Activated naive CD4-positive, alpha-beta T cell treated with anti-CD3 and anti-CD28 coated beads, Interleukin-2, amount 50 U/mL, for 72 hours (primary cell): Measurements from ENCODE around the gene PTPRD. TPM values are rescaled to one million over a fixed set of nuclear protein-coding genes. Genes with fewer than 3 reads are reported as not detected.

Experiments used
- ATAC-seq, 2 donors: fragments of 150-1000 bp; cut with Tn5 transposase; 2 replicates each; pipeline ENCODE4 v1.10.0; 2021; ENCODE audit warnings: mild to moderate bottlenecking in 2 of 2, moderate library complexity in 2 of 2
- DNase-seq, 2 donors: peaks; one replicate each; pipeline ENCODE4 v3.0.0; 2021 to 2022; ENCODE audit warnings: low spot score in 2 of 2
- H3K27ac Mint-ChIP-seq, 2 donors: one replicate each; pipeline ENCODE4 v1.8.0; 2022; ENCODE audit warnings: mild to moderate bottlenecking in 2 of 2, mixed read lengths in 2 of 2
- H3K36me3 Mint-ChIP-seq, 2 donors: one replicate each; pipeline ENCODE4 v1.8.0; 2022; ENCODE audit warnings: mixed read lengths in 2 of 2
- H3K9me3 Mint-ChIP-seq, 2 donors: one replicate each; pipeline ENCODE4 v1.8.0; 2022; ENCODE audit warnings: mixed read lengths in 2 of 2
- total RNA-seq, 2 donors: library from RNA; stranded (reverse); gene quantifications; one replicate each; pipeline ENCODE4 v1.2.3, GENCODE V29; 2022

The PTPRD gene
- total RNA-seq, 2 donors from 2014 or later = not detected

DNA sequence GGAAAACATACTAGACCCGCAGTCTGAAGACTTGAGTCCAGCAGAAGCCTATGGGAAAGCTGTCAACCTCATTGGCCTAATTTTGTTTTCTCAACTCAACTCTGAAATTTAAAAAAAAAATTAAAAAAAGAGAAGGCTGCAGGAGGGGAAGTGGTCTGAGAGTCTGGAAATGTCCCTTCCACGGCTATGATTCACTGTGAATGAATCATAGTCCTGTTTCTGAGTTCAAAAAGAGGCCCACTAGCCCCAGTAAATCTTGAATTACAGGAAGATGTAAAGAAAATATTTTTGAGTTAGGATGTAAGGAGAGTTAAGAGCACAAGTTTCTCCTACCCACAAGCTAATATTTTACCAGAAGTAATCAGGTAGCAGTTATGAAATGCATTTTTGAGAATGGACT is 2247.8 kb downstream of the PTPRD start:
- no peaks in the 10 kb centered on the region for H3K36me3 Mint-ChIP-seq
- peak overlapping the region in 1 of 2 donors; percentile 9 for H3K27ac Mint-ChIP-seq
- H3K9me3 Mint-ChIP-seq = no peaks in the 10 kb centered on the region
- DNase-seq (no peak), ATAC-seq (peak; percentile 66 to 69)

DNA sequence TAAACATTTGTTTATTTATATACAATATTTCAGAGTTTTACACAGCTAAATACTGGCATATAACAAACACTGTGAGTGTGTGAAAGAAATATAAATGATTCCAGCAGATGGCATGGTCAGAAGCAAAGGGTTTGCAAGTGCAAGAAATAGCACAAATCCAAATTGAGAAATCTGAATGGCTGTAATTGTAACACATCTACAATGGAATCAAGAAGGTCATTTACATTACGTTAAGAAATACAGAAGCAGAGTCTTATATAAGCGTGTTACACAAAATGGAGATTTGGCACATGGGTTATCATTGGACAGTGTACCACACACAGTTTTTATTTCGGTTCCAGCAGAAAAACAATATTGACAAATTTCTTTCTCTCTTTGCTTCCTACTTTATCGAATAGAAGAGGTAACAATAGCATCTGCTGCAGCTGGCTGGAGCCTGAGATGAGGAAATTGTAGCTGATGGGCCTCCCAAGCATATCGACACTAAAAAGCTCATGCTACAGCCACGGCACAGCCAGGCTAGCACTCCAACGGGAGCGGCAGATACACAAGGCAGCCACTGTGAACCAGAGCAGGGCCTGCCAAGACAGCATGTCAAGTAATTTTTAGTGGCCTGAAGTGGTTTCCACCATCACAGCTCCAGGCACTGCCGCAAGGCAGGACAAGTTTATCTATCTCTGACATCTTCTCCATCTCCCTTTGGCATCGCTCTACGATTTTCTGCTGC is 2248.6 kb downstream of the PTPRD start:
- no peak for ATAC-seq
- no peak for DNase-seq
- H3K9me3 Mint-ChIP-seq = no peaks in the 10 kb centered on the region
- no peak overlapping the region for H3K27ac Mint-ChIP-seq
- no peaks in the 10 kb centered on the region for H3K36me3 Mint-ChIP-seq

DNA sequence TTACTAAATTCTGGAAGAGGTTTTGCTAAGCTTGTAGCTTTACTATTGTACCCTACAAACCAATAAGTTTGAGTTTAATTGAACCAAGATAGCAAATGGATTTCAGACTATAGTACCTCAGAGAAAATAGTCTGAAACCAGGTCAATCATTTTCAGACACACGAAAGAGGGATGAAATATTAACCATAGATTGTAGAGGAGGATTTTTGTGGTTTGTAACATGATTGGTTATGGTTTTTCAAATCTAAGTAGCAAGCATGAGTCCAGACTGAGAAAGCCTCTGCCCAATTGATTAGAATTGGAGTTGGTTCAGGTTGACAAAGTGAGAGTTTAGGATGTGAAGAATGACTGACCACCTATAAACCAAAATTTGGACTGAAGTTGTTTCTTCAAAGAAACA is 2250.6 kb downstream of the PTPRD start:
- Mint-ChIP-seq H3K9me3 (no peaks in the 10 kb centered on the region), H3K27ac (no peak overlapping the region), H3K36me3 (no peaks in the 10 kb centered on the region)
- no peak for DNase-seq
- ATAC-seq = no peak

DNA sequence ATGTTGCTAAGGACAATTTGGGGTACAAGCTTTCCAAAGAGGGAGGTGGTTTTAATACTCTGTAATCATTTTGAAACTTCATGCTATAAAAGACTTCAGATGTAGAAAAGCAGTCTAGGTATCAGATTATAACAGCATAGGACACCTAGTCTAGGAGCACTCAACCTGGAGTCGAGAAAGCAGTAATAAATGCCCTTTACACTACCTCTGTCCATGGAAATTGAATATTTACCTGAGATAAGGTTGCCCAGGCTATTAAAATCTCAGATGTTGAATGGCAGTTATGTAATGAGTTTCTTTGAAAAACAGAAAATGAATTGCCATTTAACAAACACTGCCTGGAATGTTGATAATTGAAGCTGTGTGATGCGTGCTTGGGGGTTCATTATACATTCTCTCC is 2251.4 kb downstream of the PTPRD start:
- DNase-seq (no peak), ATAC-seq (no peak)
- Mint-ChIP-seq H3K9me3 (no peaks in the 10 kb centered on the region), H3K27ac (no peak overlapping the region), H3K36me3 (no peaks in the 10 kb centered on the region)

DNA sequence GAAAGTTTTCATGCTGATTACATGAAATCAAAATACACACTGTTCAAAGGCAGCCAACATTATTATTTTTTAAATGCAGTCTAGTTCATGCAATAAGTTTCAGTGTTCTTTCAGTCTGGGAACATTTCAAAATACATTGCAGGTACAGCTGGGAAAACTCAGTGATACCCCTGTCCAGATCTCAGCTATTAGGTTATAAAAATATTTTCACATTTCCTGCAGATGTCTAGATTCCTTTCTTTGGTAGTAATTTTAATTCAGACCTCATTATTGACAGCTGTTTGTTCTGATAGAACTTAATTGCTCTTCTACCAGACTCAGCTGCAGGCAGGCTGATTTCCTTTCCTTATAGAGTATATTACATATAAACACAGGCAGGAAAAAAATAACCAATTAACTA is 2256.4 kb downstream of the PTPRD start:
- H3K9me3 Mint-ChIP-seq = no peaks in the 10 kb centered on the region
- DNase-seq (no peak), ATAC-seq (no peak)
- H3K36me3 Mint-ChIP-seq = no peaks in the 10 kb centered on the region
- no peak overlapping the region for H3K27ac Mint-ChIP-seq

DNA sequence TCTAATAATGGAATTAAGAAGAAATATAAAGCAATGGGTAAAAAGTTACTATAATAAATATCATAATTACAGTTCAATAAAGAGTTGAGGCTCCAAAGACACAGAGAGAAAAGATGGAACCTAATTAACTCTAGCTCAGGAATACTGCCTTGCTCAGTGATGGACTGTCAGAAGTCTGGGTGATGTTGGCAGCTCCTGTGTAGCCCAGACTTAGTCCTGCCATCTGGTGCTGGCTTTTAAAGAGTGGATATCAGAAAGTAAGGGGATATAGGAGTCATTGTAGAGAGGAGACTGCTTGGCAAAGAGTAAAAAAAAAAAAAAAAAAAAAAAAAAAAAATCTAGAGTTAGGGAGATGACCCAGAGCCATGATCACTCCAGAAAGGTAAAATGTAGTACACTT is 2261.4 kb downstream of the PTPRD start:
- Mint-ChIP-seq H3K9me3 (no peaks in the 10 kb centered on the region), H3K36me3 (no peaks in the 10 kb centered on the region), H3K27ac (no peak overlapping the region)
- ATAC-seq = no peak
- no peak for DNase-seq

DNA sequence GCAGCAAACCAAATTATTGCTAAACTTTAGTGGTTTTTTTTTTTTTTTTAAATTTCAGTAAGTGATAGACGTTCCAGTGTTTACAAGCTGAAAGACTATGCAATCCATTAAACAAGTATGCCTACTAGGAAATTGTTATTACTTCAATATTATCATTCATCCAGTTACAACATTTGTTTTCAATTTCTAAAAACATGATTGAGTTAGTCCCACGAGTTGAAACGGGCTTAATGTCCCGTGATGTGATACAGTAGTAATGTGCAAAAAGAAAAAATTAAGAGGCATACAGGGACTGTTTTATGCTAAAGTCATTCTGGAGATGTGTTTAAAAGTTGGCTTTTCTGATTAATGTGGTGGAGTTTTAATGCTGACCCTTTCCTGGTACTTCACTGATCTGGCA is 2262.9 kb downstream of the PTPRD start:
- no peaks in the 10 kb centered on the region for H3K36me3 Mint-ChIP-seq
- DNase-seq (no peak), ATAC-seq (no peak)
- no peaks in the 10 kb centered on the region for H3K9me3 Mint-ChIP-seq
- H3K27ac Mint-ChIP-seq = no peak overlapping the region

DNA sequence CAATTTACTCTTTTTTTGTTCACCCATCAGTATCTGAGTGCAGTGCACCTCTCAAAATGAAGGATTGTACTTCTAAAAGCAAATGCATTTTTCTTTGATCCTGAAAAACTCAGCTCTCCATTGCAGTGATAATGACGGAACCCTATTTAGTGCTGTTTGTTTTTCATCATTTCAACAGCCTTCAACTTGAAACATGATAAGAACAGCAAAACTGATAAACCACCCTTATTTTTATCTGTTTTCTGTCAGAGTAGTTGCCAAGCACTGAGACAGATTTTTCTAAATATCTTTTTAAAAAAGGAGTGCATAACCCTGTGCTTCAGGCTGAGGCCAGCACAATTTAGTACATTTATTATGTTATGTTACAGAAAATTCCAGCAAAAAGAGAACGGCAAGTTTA is 2263.4 kb downstream of the PTPRD start:
- ATAC-seq (no peak), DNase-seq (no peak)
- Mint-ChIP-seq H3K27ac (no peak overlapping the region), H3K36me3 (no peaks in the 10 kb centered on the region), H3K9me3 (no peaks in the 10 kb centered on the region)

DNA sequence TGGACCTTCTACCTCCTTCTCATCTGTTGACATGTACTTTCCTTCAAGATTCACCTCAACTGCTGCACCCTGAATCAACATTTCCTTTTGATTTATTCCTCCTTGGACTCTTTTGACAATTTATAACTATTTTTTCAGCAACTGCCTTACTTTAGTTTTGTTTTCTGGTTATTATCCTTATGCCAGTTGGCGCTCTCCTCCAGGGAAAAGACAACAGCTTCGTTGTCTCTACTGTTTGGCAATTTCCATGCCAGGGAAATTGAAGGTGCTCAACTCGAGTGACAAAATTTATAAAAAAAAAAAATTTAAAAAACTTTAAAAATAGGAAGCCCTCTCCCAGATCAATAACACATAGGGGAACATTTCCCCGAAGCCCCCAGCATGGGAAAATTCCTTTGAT is 2264.0 kb downstream of the PTPRD start:
- no peaks in the 10 kb centered on the region for H3K9me3 Mint-ChIP-seq
- ATAC-seq = no peak
- H3K27ac Mint-ChIP-seq = no peak overlapping the region
- no peaks in the 10 kb centered on the region for H3K36me3 Mint-ChIP-seq
- DNase-seq = no peak

DNA sequence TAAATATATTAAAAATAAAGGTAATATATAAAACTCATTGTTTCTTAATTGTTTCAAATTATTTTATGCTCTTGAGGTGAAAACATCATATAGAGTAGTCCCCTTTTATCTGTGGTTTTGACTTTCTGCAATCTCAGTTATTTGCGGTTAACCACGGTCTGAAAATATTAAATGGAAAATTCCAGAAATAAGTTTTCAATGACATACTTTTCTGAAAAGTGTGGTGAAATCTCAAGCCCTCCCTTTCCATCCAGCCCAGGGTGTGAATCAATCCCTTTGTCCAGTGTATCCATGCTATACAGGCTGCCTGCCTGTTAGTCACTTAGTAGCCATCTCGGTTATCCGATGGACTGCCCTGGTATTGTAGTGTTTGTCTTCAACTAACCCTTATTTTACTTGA is 2266.5 kb downstream of the PTPRD start:
- no peak overlapping the region for H3K27ac Mint-ChIP-seq
- no peaks in the 10 kb centered on the region for H3K9me3 Mint-ChIP-seq
- no peak for ATAC-seq
- no peaks in the 10 kb centered on the region for H3K36me3 Mint-ChIP-seq
- no peak for DNase-seq

DNA sequence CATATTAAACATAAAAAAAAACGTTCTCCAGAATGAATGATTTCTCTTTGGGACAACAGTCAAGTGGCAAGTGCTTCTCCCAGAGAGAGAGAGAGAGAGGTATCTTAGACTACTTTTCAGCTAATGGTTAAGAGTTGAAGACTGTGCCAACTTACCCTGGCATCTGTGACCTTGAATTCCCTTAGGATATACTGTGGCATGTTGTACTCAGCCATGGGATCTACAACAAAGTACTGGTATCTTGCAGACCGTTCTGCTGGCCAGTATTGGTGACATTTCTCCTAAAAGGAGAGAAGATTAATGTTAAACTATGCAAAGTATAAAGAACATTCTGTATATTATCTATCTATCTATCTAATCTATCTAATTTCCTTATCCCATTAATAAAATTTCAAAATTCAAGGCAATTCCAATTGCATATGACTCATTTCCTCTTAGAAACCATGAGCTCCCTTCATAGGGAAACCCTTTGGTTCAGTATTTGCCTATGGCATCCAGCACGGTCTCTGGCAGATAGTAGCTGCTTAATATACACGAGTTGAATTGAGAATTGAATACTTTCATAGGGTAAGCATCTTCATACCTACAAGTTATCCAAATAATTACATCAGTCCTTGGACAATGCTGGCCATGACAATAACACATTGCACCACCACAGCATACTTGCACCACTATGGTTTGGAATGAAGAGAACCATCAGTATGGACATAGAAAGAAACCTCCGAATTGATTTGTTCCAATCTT is 2273.9 kb downstream of the PTPRD start:
- Mint-ChIP-seq H3K36me3 (no peaks in the 10 kb centered on the region), H3K9me3 (peaks cover 0 to 7% of the 10 kb centered on the region in 2 donors), H3K27ac (no peak overlapping the region)
- no peak for DNase-seq
- ATAC-seq = no peak

DNA sequence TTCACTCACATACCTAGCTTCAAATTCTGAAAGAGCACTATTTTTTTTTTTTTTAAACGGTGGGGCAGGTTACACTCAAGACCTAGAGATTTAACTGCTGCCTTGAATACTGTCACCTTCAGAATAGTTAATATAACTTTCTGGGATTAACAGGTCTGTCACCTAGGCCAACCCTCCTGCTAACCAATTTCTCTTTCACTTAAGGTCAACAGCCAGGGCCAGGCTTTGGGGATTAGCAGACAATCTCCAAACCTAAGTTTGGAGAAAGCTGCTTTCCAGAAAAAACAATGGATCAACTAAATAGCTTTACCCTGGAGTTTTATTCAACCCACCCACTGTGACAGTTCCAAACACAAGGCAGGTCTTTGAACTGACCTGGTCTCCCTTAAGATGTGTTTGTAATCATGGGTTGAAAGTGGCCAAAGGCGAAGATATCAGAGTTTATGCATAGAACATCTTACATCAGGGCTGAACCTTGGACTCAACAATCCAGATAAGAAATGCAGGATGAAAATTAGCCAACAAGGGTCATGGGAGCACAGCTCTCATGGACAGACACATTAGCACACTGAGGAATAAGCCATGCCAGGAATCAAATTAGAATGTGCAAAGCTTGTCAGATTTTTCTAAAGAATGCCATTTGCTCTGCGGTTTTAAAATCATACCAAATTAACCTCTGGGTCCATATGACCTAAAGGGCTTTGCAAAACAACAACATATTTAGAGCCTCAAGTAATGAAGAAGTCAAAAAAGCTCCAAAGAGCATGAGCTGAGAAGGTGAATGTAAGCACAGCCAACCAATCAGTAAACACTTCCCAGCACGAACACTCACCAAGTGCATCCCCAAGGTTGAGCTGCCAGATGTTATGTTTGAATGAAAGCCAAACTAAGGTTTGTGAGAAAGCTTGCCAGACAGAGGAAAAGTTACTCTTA is 2274.7 kb downstream of the PTPRD start:
- Mint-ChIP-seq H3K36me3 (no peaks in the 10 kb centered on the region), H3K9me3 (peaks cover 4 to 7% of the 10 kb centered on the region in 2 donors), H3K27ac (no peak overlapping the region)
- no peak for DNase-seq
- no peak for ATAC-seq

DNA sequence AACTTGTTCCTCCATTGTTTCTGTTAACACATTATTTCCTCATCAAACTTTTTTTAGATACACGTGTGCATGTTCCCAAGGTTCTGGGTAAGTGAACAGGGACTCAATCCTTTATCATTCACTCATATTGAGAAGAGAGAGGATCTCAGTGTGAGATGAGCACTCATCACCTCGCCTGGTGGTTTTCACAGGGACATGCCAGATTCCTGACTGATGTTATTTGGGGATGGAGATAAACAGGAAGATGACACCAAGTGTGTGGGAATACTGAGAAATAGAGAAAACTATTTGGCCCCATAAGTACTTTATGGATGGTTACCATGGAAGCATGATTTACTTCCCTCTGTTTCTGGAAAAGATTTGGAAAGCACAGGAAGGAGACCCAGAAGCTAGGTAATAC is 2279.9 kb downstream of the PTPRD start:
- no peak for DNase-seq
- Mint-ChIP-seq H3K27ac (no peak overlapping the region), H3K36me3 (no peaks in the 10 kb centered on the region), H3K9me3 (peaks cover 4 to 7% of the 10 kb centered on the region in 2 donors)
- no peak for ATAC-seq

DNA sequence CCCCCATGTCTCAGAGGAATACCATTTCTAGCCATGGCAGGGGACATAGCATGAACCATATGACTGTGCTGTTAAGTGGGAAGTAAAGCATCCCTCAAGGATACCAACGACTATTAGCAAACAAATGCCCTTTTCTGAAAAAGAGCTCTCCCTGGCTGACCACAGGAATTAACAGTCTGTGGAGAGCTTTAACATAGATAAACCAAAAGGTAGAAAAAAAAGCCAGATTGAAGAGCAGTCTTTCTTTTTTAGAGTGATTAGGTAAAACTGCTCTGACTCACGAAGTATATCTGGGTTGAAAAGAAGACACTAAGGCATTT is 2280.5 kb downstream of the PTPRD start:
- no peaks in the 10 kb centered on the region for H3K36me3 Mint-ChIP-seq
- H3K9me3 Mint-ChIP-seq = peaks cover 4 to 7% of the 10 kb centered on the region in 2 donors
- DNase-seq (no peak), ATAC-seq (no peak)
- H3K27ac Mint-ChIP-seq = no peak overlapping the region

DNA sequence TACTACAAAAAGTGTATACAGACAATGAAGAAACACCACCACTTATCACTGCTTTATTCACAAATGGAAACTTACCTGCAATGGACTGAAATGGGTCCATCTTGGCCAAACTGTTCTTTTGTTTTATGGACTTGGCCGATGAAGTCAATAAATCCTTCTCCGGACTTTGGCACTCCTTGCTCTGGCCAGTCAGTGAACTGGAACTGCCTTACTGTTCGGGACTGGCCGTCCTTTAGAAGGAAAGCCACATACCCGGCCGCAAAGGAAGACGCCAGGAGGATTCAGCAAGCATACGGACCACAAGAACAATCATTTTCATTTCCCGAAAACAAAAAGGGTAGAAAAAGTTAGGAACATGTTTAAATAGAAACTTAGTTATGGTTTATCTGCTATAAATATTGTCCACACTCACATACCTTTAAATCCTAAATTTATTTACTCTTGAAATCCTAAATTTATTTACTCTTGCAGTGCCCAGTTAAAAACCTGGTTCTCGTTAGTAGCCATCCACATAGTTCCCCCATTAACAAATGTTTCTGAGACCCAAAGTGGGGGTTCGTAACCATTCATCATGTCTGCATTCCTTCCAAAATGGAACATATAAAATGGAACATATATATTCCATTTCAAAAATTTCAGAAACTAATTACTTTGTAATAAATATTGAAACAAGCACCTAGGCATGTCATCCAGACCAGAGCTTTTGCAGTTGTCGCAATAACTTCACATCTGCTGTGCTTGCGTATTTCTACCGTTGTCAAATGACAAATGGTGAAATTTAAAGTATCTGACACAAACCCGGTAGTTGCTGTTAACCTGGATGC is 2281.1 kb downstream of the PTPRD start:
- no peak overlapping the region for H3K27ac Mint-ChIP-seq

DNA sequence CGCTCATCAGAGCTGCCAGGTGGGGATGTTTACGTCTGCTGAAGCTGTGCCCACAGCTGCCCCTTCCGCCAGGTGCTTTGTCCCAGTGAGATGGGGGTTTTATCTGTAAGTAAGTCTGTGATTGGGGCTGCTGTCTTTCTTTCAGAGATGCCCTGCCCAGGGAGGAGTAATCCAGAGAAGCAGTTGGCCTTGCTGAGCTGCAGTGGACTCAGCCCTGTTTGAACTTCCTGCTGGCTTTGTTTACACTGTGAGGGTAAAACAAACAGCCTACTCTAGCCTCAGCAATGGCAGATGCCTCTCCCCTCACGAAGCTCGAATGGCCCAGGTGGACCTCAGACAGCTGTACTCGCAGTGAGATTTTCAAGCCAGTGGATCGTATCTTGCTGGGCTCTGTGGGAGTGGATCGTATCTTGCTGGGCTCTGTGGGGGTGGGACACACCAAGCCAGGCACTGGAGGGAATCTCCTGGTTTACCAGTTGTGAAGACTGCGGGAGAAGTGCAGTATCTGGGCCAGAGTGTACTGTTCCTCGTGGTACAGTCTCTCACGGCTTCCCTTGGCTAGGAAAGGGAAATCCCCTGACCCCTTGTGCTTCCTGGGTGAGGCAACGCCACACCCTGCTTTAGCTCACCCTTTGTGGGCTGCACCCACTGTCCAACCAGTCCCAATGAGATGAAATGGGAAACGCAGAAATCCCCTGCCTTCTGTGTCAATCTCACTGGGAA is 2283.1 kb downstream of the PTPRD start:
- Mint-ChIP-seq H3K27ac (no peak overlapping the region), H3K9me3 (peaks cover 2 to 4% of the 10 kb centered on the region in 2 donors), H3K36me3 (no peaks in the 10 kb centered on the region)
- ATAC-seq (no peak), DNase-seq (no peak)

More for the DNA sequence above, 2281.1 kb downstream of the PTPRD start:
- Mint-ChIP-seq H3K36me3 (no peaks in the 10 kb centered on the region), H3K9me3 (peaks cover 4 to 7% of the 10 kb centered on the region in 2 donors)
- no peak for ATAC-seq
- DNase-seq = no peak
